ENCODE results near the gene TUBA4A.
"Not testable (repeated sequence)": the region's sequence is repeated elsewhere in the genome, so short reads cannot be mapped to it uniquely, and the experiment has no call there.

TUBA4A gene

DNA sequence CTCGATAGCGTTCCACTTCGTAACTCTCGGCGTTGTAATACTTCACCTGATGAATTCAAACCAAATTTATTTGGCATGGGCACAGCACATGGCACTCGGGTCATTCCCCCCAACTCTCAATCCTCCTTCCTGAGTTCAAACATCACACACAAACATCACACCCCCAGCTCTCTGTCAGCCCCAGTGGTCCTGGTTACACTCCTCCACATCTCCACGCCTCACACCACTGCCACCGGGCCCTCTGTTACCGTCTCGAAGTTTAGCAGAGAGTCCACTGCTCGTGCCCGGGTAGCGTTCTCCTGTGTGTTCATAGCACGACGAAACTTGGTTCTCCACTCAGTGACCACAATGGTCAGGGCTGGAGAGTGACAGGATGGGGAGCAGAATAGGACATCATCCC lies 39.6 kb downstream of the TUBA4A start:
- in situ Hi-C loops (cut with MboI; ENCODE audit: low sequenced_read_pairs): no loop called here

GRCh38 chr2:219213486-219214071 lies 40.1 kb downstream of the TUBA4A start:
- in situ Hi-C loops (cut with MboI; ENCODE audit: low sequenced_read_pairs): no loop called here

DNA sequence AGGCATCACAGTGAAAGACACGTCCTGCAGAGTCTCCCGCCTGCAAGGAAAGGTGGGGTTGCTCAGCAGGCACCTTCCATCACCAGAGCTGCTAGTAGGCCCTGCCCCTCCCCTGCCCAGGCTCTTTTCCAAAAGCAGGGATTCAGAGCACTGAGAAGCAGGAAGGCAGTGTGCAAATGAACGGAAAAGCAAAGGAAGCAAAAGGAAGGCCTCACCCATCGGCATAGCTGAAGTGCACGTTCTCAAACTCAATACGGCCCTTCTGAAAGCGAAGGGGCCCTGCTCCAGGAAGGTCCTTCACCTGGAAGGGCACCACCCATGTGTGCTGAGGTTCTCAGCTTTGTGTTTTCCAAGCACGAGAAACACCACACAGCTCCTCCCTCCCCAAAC lies 40.7 kb downstream of the TUBA4A start:
- in situ Hi-C loops (cut with MboI; ENCODE audit: low sequenced_read_pairs): no loop called here

DNA sequence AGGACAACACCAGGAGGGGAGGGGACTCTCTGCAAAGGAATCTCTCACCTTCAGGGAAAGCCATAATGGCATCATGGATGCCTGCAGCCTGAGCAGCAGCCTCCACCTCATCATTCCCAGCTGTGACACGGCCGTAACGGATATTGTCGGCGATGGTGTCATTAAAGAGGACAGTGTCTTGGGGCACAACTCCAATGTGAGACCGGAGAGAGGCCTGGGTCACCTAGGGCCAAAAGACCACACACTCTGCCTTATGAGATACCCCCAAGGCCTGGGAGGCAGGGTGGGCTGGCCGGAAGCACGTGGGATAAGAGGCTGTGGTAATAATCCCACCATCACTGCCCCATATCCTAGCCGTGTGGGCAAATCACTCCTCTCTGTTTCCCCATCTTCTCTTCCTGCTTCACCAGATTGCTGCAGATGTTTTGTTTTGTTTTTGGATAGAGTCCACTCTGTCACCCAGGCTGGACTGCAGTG lies 42.8 kb downstream of the TUBA4A start:
- in situ Hi-C loops (cut with MboI; ENCODE audit: low sequenced_read_pairs): no loop called here

DNA sequence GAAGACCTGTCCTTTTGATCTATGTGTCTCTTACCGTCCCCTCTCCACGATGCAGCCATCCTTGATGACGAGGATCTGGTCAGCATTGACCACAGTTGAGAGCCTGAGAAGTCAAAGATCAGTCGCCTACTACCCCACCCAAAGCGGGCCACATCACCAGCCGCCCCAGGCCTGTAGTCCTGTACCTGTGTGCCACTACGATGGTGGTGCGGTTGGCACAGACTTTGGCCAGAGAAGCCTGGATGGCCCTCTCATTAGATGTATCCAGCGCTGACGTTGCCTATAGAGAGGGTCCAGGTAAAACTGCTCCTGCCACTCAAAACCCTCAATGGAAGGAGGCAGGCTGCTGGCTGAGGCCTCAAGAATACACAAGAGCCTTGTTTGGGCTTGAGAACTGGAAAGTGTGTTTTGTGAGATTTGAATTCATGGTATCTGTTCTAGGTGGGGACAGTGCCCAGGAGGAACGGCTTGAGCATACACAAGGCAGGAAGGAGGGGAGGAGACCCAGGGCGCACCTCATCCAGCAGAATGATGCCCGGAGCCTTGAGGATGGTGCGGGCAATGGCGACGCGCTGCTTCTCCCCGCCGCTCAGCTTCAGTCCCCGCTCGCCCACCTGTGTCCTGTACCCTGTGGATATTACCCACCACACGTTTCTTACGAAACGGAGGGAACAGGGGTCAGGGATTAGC lies 43.4 kb downstream of the TUBA4A start:
- in situ Hi-C loops (cut with MboI; ENCODE audit: low sequenced_read_pairs): no loop called here

DNA sequence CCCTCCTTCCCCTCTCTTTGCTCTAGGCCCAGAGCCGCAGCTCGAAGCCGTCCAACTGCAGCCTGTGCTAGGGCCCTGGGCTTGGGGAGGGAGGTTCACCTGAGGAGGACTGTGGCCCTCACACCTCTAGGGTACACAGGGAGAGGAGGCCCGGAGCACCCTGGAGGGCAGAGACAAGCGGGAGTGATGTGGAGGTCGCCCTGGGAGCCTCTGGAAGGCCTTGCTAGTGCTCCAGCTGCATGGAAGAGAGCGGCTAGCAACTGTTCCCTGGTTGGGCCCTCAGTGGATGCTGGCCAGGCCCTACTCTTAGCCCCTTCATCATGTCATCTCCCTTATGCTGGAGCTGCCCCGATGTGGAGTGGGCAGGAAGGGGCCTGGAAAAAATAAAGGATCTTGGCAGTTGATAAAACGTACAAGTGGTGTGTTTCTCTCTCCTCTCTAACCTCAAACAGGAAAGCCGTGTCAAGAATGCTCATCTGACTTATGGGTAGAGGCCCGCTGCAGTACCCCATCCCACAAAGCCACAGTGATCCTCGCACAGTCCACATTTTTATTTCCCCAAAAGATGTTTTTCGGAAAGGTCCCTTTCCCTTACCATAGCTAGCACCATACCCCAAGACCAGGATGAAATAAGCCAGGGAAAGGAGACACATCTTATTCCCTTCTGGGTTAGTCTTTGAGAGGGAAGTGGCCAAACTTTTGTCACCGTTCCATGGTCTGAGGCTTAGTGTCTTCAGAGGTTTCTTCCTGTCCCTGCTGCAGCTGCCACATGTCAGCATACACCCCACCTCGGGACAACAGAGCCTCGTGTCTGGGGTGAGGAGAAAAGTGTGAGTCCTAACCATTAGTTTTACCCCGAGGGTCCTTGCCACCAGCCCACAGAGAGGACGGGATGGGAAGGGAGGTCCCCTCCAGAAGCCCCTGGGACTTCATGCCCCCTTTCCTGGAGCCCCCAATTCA lies 44.2 kb downstream of the TUBA4A start:
- in situ Hi-C loops (cut with MboI; ENCODE audit: low sequenced_read_pairs): no loop called here

- in situ Hi-C loops (cut with MboI; ENCODE audit: low sequenced_read_pairs): no loop called here
These were observed 45.6 kb downstream of the TUBA4A start for GRCh38 chr2:219207884-219208740.

GRCh38 chr2:219207134-219207883 lies 46.4 kb downstream of the TUBA4A start:
- in situ Hi-C loops (cut with MboI; ENCODE audit: low sequenced_read_pairs): no loop called here

DNA sequence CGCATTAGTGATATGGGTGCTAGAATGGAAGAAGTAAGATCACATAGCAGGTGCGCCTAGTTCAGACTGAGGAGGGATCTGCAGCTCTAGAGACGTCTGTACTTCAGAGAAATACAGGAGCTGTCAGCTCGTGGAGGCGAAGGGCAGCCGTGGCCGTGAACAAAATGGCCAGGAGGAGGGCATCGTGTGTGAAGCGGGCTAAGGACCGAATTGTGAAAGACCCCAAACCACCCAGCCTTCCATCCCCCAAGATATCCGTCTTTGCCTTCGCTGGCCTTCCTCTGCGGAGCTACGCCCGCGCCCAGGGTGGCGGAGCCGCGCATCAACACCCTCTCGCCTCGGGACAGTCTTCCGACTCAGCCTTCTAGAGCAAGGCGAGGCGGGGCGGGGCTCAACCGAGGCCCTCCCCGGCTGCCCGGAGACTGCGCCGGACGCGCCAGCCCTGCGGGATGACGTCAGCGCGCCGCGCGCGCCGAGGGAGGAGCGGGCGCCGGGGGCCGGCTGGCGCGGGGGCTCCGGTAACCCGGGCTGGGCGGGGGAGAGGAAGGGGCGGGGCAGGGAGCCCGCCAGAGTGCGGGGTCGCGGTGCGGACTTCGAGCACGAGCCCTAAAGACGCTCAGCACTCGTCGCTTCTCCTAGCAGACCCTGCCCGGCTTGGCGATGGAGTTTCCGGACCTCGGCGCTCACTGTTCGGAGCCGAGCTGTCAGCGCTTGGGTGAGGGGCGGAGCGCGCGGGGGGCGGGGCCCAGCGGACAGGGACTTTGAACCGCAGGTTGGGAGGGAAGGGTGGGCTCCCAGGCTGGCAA lies 47.2 kb downstream of the TUBA4A start, which contains the start of gene ZFAND2B:
Gene ZFAND2B (plus strand): TSS at position 455 of the 806 bp plus-strand sequence. CDS start 206 bp downstream, at position 661.
- in situ Hi-C loops (cut with MboI; ENCODE audit: low sequenced_read_pairs): no loop called here

GRCh38 chr2:219205981-219206327 lies 47.8 kb downstream of the TUBA4A start:
- in situ Hi-C loops (cut with MboI; ENCODE audit: low sequenced_read_pairs): no loop called here

- in situ Hi-C loops (cut with MboI; ENCODE audit: low sequenced_read_pairs): no loop called here
These were observed 48.6 kb downstream of the TUBA4A start for GRCh38 chr2:219205165-219205538.

DNA sequence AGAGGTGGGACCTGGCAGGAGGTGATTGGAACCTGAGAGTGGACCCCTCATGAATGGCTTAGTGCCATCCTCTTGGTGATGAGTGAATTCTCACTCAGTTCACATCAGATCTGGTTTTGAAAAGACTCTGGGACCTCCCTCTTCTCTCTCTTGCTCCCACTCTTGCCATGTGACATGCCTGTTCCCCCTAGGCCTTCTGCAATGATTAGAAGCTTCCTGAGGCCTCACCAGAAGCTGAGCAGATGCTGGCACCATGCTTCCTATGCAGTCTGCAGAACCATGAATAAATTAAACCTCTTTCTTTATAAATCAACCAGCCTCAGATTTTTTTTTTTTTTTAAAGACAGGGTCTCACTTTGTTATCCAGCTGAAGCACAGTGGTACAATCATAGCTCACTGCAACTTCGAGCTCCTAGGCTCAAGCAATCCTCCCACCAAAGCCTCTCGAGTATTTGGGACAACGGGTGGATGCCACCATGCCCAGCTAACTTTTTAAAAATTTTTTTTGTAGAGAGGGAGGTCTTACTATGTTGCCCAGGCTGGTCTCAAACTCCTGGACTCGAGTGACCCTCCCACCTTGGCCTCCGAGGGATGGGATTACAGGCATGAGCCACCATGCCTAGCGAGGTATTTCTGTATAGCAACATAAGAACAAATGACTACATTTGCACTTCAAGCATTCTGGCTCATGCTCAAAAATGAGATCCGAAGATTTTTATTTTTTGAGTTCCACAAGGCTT lies 49.1 kb downstream of the TUBA4A start:
- in situ Hi-C loops (cut with MboI; ENCODE audit: low sequenced_read_pairs): no loop called here

DNA sequence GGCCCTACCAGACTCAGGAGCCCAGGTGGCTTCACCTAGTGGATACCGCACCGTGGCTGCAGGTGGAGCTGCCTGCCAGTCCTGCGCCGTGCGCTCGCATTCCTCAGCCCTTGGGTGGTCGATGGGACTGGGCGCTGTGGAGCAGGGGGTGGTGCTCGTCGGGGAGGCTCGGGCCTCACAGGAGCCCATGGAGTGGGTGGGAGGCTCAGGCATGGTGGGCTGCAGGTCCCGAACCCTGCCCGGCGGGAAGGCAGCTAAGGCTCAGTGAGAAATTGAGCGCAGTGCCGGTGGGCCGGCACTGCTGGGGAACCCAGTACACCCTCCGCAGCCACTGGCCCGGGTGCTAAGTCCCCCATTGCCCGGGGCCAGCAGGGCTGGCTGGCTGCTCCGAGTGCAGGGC lies 52.4 kb downstream of the TUBA4A start:
- in situ Hi-C loops (cut with MboI; ENCODE audit: low sequenced_read_pairs): not testable (repeated sequence)

DNA sequence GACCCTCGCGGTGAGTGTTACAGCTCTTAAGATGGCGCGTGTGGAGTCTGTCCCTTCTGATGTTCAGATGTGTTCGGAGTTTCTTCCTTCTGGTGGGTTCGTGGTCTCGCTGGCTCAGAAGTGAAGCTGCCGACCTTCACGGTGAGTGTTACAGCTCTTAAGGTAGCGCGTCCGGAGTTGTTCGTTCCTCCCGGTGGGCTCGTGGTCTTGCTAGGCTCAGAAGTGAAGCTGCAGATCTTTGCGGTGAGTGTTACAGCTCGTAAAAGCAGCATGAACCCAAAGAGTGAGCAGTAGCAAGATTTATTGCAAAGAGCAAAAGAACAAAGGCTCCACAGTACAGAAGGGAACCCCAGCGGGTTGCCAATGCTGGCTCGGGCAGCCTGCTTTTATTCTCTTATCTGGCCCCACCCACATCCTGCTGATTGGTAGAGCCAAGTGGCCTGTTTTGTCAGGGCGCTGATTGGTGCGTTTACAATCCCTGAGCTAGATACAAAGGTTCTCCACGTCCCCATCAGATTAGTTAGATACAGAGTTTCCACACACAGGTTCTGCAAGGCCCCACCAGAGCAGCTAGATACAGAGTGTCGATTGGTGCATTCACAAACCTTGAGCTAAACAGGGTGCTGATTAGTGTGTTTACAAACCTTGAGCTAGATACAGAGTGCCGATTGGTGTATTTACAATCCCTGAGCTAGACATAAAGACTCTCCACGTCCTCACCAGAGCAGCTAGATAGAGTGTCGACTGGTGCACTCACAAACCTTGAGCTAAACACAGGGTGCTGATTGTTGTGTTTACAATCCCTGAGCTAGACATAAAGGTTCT lies 53.0 kb downstream of the TUBA4A start:
- in situ Hi-C loops (cut with MboI; ENCODE audit: low sequenced_read_pairs): not testable (repeated sequence)

Measured in HL-60/S4 treated with retinoic acid at 250 ng/mL for 4 days and 3 days (cell line).